Suprapubic skin (tissue), 4 donors: ENCODE measurements around the gene TOP1.

Source experiments
- POLR2A ChIP-seq, 2 donors: fragments of 450-650 bp; IDR thresholded peaks; one replicate each; pipeline ENCODE4 v1.6.1; 2017; ENCODE audit warnings: antibody characterized with exemption in 2 of 2, mild to moderate bottlenecking in 2 of 2, moderate library complexity in 2 of 2
- POLR2AphosphoS5 ChIP-seq, 3 donors: sonication (generic); formaldehyde crosslinking; IDR thresholded peaks; one replicate each; pipeline ENCODE4 v1.6.1; 2017; ENCODE audit warnings: antibody characterized with exemption in 3 of 3
- TF ChIP-seq, protein P1 (sequence below), 2 donors: fragments of 200-600 bp in 1 of 2; fragments of 450-650 bp in 1 of 2; sonication (generic) in 1 of 2; IDR thresholded peaks; one replicate each; pipeline ENCODE4 v1.5.1; 2016 to 2019; ENCODE audit warnings: antibody characterized with exemption in 2 of 2, mild to moderate bottlenecking in 1 of 2, moderate library complexity in 1 of 2

GRCh38 chr20:41145821-41146620 is 117.4 kb downstream of the TOP1 start:
- TF ChIP-seq POLR2A (IDR thresholded peaks at IDR 0.05) (no peak), POLR2AphosphoS5 (IDR thresholded peaks at IDR 0.05) (no peak)
- TF ChIP-seq, protein P1, sequence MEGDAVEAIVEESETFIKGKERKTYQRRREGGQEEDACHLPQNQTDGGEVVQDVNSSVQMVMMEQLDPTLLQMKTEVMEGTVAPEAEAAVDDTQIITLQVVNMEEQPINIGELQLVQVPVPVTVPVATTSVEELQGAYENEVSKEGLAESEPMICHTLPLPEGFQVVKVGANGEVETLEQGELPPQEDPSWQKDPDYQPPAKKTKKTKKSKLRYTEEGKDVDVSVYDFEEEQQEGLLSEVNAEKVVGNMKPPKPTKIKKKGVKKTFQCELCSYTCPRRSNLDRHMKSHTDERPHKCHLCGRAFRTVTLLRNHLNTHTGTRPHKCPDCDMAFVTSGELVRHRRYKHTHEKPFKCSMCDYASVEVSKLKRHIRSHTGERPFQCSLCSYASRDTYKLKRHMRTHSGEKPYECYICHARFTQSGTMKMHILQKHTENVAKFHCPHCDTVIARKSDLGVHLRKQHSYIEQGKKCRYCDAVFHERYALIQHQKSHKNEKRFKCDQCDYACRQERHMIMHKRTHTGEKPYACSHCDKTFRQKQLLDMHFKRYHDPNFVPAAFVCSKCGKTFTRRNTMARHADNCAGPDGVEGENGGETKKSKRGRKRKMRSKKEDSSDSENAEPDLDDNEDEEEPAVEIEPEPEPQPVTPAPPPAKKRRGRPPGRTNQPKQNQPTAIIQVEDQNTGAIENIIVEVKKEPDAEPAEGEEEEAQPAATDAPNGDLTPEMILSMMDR (IDR thresholded peaks at IDR 0.05), result no peak
